ENCODE measurements around the gene KRTAP4-4.
A peak's percentile ranks its signal among the peaks of the same experiment; 100 is the strongest.

DNA sequence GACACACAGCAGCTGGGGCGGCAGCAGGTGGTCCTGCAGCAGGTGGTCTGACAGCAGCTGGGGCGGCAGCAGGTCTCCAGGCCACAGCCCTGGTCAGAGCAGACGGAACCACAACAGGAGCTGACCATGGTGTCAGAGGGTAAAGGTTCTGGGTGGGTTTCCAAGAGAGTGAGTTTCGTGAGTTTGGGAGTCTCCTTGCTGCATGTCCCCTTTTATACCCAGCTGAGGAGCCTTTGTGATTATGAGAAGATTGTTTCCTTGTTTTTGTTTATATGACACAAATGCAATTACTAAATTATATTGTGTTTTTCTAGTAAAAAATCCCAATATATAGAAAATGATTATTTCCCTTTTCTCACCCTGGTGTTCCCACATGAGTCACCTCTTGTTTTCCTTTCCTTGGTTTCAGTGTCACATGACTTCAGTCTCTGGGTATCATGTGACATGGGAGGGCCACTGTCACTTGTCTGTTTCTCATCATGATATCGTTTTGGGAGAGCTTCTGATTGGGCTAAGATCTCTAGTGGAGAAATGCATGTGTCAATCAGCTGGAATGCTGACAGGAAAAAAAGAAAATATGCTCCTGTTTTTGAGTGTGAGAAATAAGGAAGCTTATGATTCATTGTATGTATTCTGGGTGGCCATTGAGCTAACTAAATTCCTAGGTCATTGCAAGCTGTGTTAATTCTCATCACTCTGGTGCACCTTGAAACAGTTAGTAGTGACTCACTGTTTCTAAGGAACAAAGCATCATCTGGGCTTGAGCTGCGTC, 20.0 kb downstream of the KRTAP4-4 start, which contains the start of gene KRTAP4-6:
- TF ChIP-seq EZH2 (IDR thresholded peaks at IDR 0.05; ENCODE audit: insufficient read depth, poor library complexity, severe bottlenecking): no peak
- TF ChIP-seq EZH2phosphoT487 (IDR thresholded peaks at IDR 0.05; ENCODE audit: insufficient read depth, low read depth): 0 out of 2 replicates have a peak, but pooled peaks have one; percentile 32

All from GM23248 (cell line).